SK-N-SH (cell line): ENCODE data around the gene DLX5. TPM values are rescaled to one million over a fixed set of nuclear protein-coding genes. Genes with fewer than 3 reads are reported as not detected.
A peak's percentile ranks its signal among the peaks of the same experiment; 100 is the strongest.
"Not testable (repeated sequence)": the region's sequence is repeated elsewhere in the genome, so short reads cannot be mapped to it uniquely, and the experiment has no call there.

Experiments used
- CTCF ChIA-PET: fragments of 300-600, 350-600 bp; formaldehyde crosslinking; extraction: SDS; loops from one replicate; lab custom pipeline; 2021; lab: Yijun Ruan, JAX
- POLR2A ChIA-PET: fragments of 350-600 bp; sonication (Branson Sonifier 250); formaldehyde crosslinking; extraction: SDS; loops from one replicate; lab custom pipeline; 2020; ENCODE audit warnings: antibody characterized with exemption, inconsistent platforms; lab: Yijun Ruan, JAX
- DNase-seq: peaks from one replicate; pipeline ENCODE4 v3.0.0; 2012
- H2AFZ ChIP-seq: fragments of 200-600 bp; sonication (generic); 2 replicates; pipeline ENCODE4 v1.8.1; 2016; ENCODE audit warnings: antibody characterized with exemption, mild to moderate bottlenecking, low read depth
- H3F3A ChIP-seq: fragments of 200-600 bp; sonication (generic); replicated peaks from 2 replicates; pipeline ENCODE3; 2016; ENCODE audit warnings: antibody characterized with exemption, mild to moderate bottlenecking; ENCODE audit not compliant: insufficient read depth
- H3K27ac ChIP-seq, 2 experiments: fragments of 200-500 bp in 1 of 2; fragments of 200-600 bp in 1 of 2; sonication (Bioruptor generic) in 1 of 2; sonication (generic), shearing (Covaris generic) in 1 of 2; 2 replicates each; pipeline versions ENCODE4 v1.5.1 to v1.6.1; 2014 to 2016; ENCODE audit warnings: low read depth in 2 of 2, inconsistent platforms in 1 of 2, low read length in 1 of 2, mild to moderate bottlenecking in 1 of 2, mixed read lengths in 1 of 2
- H3K27me3 ChIP-seq: fragments of 200-600 bp; sonication (generic), shearing (Covaris generic); 2 replicates; pipeline ENCODE4 v1.6.1; 2016; ENCODE audit warnings: mixed run types; ENCODE audit not compliant: insufficient read depth
- H3K36me3 ChIP-seq, 2 experiments: fragments of 200-500 bp in 1 of 2; fragments of 200-600 bp in 1 of 2; sonication (Bioruptor generic) in 1 of 2; sonication (generic) in 1 of 2; replicated peaks in 1 of 2; 2 replicates each; pipeline versions ENCODE3 to v1.5.1; 2014 to 2016; ENCODE audit warnings: low read length in 1 of 2, mild to moderate bottlenecking in 1 of 2; ENCODE audit not compliant: insufficient read depth in 2 of 2, control insufficient read depth in 1 of 2
- H3K4me1 ChIP-seq, 2 experiments: fragments of 200-500 bp in 1 of 2; fragments of 200-600 bp in 1 of 2; sonication (Bioruptor generic) in 1 of 2; sonication (generic), shearing (Covaris generic) in 1 of 2; 2 replicates each; pipeline versions ENCODE4 v1.5.1 to v1.6.1; 2014 to 2016; ENCODE audit warnings: low read depth in 1 of 2, low read length in 1 of 2, mixed run types in 1 of 2; ENCODE audit not compliant: insufficient read depth in 2 of 2, control insufficient read depth in 1 of 2
- H3K4me2 ChIP-seq: fragments of 200-600 bp; sonication (generic), shearing (Covaris generic); 2 replicates; pipeline ENCODE4 v1.6.1; 2017; ENCODE audit warnings: mixed run types
- H3K4me3 ChIP-seq, 2 experiments: fragments of 200-500 bp in 1 of 2; fragments of 200-600 bp in 1 of 2; sonication (Bioruptor generic) in 1 of 2; sonication (generic), shearing (Covaris generic) in 1 of 2; 2 replicates each; pipeline versions ENCODE4 v1.5.1 to v1.8.1; 2014 to 2016; ENCODE audit warnings: low read depth in 2 of 2, inconsistent platforms in 1 of 2, low read length in 1 of 2, mild to moderate bottlenecking in 1 of 2, mixed read lengths in 1 of 2, moderate library complexity in 1 of 2
- H3K79me2 ChIP-seq: fragments of 200-600 bp; sonication (generic); 2 replicates; pipeline ENCODE4 v1.8.1; 2017; ENCODE audit warnings: mild to moderate bottlenecking; ENCODE audit not compliant: insufficient read depth
- H3K9ac ChIP-seq: fragments of 200-600 bp; sonication (generic); 2 replicates; pipeline ENCODE4 v1.6.1; 2017; ENCODE audit warnings: mixed run types
- H3K9me2 ChIP-seq: fragments of 200-600 bp; sonication (generic); 2 replicates; pipeline ENCODE4 v1.6.1; 2017; ENCODE audit warnings: mixed run types
- H3K9me3 ChIP-seq: fragments of 200-600 bp; sonication (generic); 2 replicates; pipeline ENCODE4 v1.6.1; 2017; ENCODE audit warnings: mixed run types, mild to moderate bottlenecking, moderate library complexity
- H4K20me1 ChIP-seq: fragments of 200-600 bp; sonication (generic); 2 replicates; pipeline ENCODE4 v1.6.1; 2017; ENCODE audit warnings: mild to moderate bottlenecking, mixed run types; ENCODE audit not compliant: insufficient read depth
- EP300 ChIP-seq, 2 experiments: IDR thresholded peaks; 2 replicates each; pipeline versions ENCODE4 v1.4.0 to v1.6.1; 2012; ENCODE audit warnings: borderline replicate concordance in 1 of 2, low read depth in 1 of 2, low read length in 1 of 2
- GABPA ChIP-seq: IDR thresholded peaks from 2 replicates; pipeline ENCODE4 v1.4.0; 2012; ENCODE audit warnings: low read depth, mild to moderate bottlenecking
- IRF3 ChIP-seq: fragments of 150-350 bp; IDR thresholded peaks from 2 replicates; pipeline ENCODE4 v1.6.1; 2016; ENCODE audit warnings: mild to moderate bottlenecking, low read depth, low read length
- MXI1 ChIP-seq: IDR thresholded peaks from 2 replicates; pipeline ENCODE4 v1.6.1; 2012; ENCODE audit warnings: mild to moderate bottlenecking, low read depth, low read length, improper control_type of control experiment
- POLR2AphosphoS5 ChIP-seq: IDR thresholded peaks from 2 replicates; pipeline ENCODE4 v1.6.1; 2012; ENCODE audit warnings: low read depth, low read length
- RCOR1 ChIP-seq: fragments of 150-350 bp; IDR thresholded peaks from 2 replicates; pipeline ENCODE4 v1.6.1; 2017; ENCODE audit warnings: antibody characterized with exemption, low read length
- SMC3 ChIP-seq: IDR thresholded peaks from 2 replicates; pipeline ENCODE4 v1.6.1; 2012; ENCODE audit warnings: low read depth, low read length, improper control_type of control experiment
- TCF12 ChIP-seq: IDR thresholded peaks from 2 replicates; pipeline ENCODE4 v1.4.0; 2012
- USF2 ChIP-seq: fragments of 150-350 bp; IDR thresholded peaks from 2 replicates; pipeline ENCODE4 v1.6.1; 2017; ENCODE audit warnings: antibody characterized with exemption, low read length, low read depth, borderline replicate concordance
- WGBS: methylation state at CpG from one replicate; pipeline ENCODE4 v1.1.6; 2017; ENCODE audit warnings: low lambda C conversion rate; 5-methylcytosine and 5-hydroxymethylcytosine counted together
- polyA plus RNA-seq, 3 experiments: library from polyadenylated mRNA; depleted of rRNA; stranded (reverse); fragments of >200 nt; gene quantifications; 2 replicates each; pipeline ENCODE4 v1.2.3, GENCODE V29; 2012
- TF ChIP-seq, protein P1 (sequence below): IDR thresholded peaks from 2 replicates; pipeline ENCODE4; 2012
- TF ChIP-seq, protein P2 (sequence below): IDR thresholded peaks from 2 replicates; pipeline ENCODE4 v1.4.0; 2012; ENCODE audit warnings: low read depth, borderline replicate concordance

DLX5 gene
- polyA plus RNA-seq (2012; rRNA removed), result 0.06 TPM in 1 of 2 replicates, not detected in the other
- polyA plus RNA-seq (2012; cell fraction: cytosol; rRNA removed), result 0.08 and 0.26 TPM in 2 replicates
- polyA plus RNA-seq (2012; cell fraction: nucleus; rRNA removed), result 0.11 and 0.15 TPM in 2 replicates

GRCh38 chr7:97024209-97025129 is at the start of gene DLX5:
TSS of gene DLX5 (minus strand) at chr7:97024831. CDS start at chr7:97024623, 208 bp downstream.
- peaks cover 22% of the 10 kb centered on the region for H3K27me3 ChIP-seq
- POLR2A ChIA-PET, result interaction anchor here (0.5 to 1.2 kb wide), 6 partner anchors 16 to 910 kb away, joined by 3 to 6 read pairs (median 3); no protein-coding TSS in a partner anchor
- CTCF ChIA-PET, result interaction anchor here (0.6 to 8.2 kb wide), 15 partner anchors 8 to 1108 kb away, joined by 3 to 156 read pairs (median 3); partner anchors contain the start of gene DLX6

DNA sequence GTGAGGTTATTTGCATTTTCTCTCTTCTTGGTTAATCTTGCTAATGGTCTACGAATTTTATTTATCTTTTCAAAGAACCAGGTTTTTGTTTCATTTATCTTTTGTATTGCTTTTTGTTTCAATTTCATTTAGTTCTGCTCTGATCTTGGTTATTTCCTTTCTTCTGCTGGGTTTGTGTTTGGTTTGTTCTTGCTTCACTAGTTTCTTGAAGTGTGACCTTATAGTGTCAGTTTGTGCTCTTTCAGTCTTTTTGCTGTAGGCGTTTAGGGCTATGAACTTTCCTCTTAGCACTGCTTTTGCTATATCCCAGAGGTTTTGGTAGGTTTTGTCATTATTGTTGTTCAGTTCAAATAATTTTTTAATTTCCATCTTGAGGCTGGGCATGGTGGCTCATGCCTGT is 47.4 kb upstream of the DLX5 start:
- POLR2A ChIA-PET, H3K4me2 ChIP-seq, H3K36me3 ChIP-seq: not testable (repeated sequence)

More at GRCh38 chr7:97024209-97025129, at the start of gene DLX5:
- H3K79me2 ChIP-seq, result no peaks in the 10 kb centered on the region
- H3K4me2 ChIP-seq, result peak within 1 kb of the TSS; percentile 97
- no peaks in the 10 kb centered on the region for H3K9me2 ChIP-seq
- peak within 1 kb of the TSS; percentile 83 for H2AFZ ChIP-seq
- peaks cover 0 to 12% of the 10 kb centered on the region in 2 experiments; a peak in 1 of 4 replicates for H3K4me1 ChIP-seq
- no peaks in the 10 kb centered on the region for H3F3A ChIP-seq
- no peaks in the 10 kb centered on the region for H4K20me1 ChIP-seq
- no peaks in the 10 kb centered on the region for H3K9me3 ChIP-seq
- peak; percentile 84 for DNase-seq
- no peak within 1 kb of the TSS for H3K9ac ChIP-seq
- WGBS, result 7% methylated on average over 52 of the region's 60 CpGs
- TF ChIP-seq POLR2AphosphoS5 (no peak), TCF12 (no peak), GABPA (no peak), USF2 (no peak), SMC3 (0 out of 2 replicates have a peak, but pooled peaks have one; percentile 9), RCOR1 (no peak), MXI1 (peak; percentile 80), EP300 (IDR thresholded peaks at IDR 0.05; ENCODE audit: borderline replicate concordance in 1 of 2, low read depth in 1 of 2, low read length in 1 of 2) (no peak), IRF3 (no peak)
- TF ChIP-seq, protein P1, sequence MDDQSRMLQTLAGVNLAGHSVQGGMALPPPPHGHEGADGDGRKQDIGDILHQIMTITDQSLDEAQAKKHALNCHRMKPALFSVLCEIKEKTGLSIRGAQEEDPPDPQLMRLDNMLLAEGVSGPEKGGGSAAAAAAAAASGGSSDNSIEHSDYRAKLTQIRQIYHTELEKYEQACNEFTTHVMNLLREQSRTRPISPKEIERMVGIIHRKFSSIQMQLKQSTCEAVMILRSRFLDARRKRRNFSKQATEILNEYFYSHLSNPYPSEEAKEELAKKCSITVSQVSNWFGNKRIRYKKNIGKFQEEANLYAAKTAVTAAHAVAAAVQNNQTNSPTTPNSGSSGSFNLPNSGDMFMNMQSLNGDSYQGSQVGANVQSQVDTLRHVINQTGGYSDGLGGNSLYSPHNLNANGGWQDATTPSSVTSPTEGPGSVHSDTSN, result no peak
- TF ChIP-seq, protein P2, sequence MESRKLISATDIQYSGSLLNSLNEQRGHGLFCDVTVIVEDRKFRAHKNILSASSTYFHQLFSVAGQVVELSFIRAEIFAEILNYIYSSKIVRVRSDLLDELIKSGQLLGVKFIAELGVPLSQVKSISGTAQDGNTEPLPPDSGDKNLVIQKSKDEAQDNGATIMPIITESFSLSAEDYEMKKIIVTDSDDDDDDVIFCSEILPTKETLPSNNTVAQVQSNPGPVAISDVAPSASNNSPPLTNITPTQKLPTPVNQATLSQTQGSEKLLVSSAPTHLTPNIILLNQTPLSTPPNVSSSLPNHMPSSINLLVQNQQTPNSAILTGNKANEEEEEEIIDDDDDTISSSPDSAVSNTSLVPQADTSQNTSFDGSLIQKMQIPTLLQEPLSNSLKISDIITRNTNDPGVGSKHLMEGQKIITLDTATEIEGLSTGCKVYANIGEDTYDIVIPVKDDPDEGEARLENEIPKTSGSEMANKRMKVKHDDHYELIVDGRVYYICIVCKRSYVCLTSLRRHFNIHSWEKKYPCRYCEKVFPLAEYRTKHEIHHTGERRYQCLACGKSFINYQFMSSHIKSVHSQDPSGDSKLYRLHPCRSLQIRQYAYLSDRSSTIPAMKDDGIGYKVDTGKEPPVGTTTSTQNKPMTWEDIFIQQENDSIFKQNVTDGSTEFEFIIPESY, result no peak
- no peak within 1 kb of the TSS for H3K27ac ChIP-seq
- H3K4me3 ChIP-seq, result peak within 1 kb of the TSS; percentile 39 to 63
- no peaks in the 10 kb centered on the region for H3K36me3 ChIP-seq

More for the DNA sequence above, 47.4 kb upstream of the DLX5 start:
- H3K79me2 ChIP-seq, H3F3A ChIP-seq, H2AFZ ChIP-seq, H3K4me1 ChIP-seq, DNase-seq, H3K9me3 ChIP-seq, H4K20me1 ChIP-seq, H3K9me2 ChIP-seq, H3K9ac ChIP-seq, H3K27ac ChIP-seq, H3K4me3 ChIP-seq, H3K27me3 ChIP-seq: not testable (repeated sequence)
- CTCF ChIA-PET, result interaction anchor here (1.7 kb wide), 1 partner anchor 1156 kb away, joined by 3 read pairs; no protein-coding TSS in a partner anchor
- WGBS, result 0% methylated on average over 2 of the region's 2 CpGs
